ENCODE results near the gene ST3GAL6. TPM values are rescaled to one million over a fixed set of nuclear protein-coding genes. Genes with fewer than 3 reads are reported as not detected.

The ST3GAL6 gene
- total and polyA plus RNA-seq, 9 of the 15 experiments (the other 6 are each of a cell fraction or from before 2014, with no cell fraction given), result 0.14 TPM; not detected in 8

GRCh38 chr3:98793971-98794370 lies 30.8 kb downstream of the ST3GAL6 start (continued):
- no peak for TF ChIP-seq MGA (IDR thresholded peaks at IDR 0.05)
- no peak for TF ChIP-seq ZNF354B (CRISPR knock-in tag; IDR thresholded peaks at IDR 0.05)
- TF ChIP-seq WHSC1 (IDR thresholded peaks at IDR 0.05; ENCODE audit: low read length), result no peak
- TF ChIP-seq ASH1L (IDR thresholded peaks at IDR 0.05; ENCODE audit: borderline replicate concordance, low read depth, partially characterized antibody), result no peak
- no peak for TF ChIP-seq XRCC5 (IDR thresholded peaks at IDR 0.05; ENCODE audit: low read depth, low read length)
- TF ChIP-seq, protein P1, sequence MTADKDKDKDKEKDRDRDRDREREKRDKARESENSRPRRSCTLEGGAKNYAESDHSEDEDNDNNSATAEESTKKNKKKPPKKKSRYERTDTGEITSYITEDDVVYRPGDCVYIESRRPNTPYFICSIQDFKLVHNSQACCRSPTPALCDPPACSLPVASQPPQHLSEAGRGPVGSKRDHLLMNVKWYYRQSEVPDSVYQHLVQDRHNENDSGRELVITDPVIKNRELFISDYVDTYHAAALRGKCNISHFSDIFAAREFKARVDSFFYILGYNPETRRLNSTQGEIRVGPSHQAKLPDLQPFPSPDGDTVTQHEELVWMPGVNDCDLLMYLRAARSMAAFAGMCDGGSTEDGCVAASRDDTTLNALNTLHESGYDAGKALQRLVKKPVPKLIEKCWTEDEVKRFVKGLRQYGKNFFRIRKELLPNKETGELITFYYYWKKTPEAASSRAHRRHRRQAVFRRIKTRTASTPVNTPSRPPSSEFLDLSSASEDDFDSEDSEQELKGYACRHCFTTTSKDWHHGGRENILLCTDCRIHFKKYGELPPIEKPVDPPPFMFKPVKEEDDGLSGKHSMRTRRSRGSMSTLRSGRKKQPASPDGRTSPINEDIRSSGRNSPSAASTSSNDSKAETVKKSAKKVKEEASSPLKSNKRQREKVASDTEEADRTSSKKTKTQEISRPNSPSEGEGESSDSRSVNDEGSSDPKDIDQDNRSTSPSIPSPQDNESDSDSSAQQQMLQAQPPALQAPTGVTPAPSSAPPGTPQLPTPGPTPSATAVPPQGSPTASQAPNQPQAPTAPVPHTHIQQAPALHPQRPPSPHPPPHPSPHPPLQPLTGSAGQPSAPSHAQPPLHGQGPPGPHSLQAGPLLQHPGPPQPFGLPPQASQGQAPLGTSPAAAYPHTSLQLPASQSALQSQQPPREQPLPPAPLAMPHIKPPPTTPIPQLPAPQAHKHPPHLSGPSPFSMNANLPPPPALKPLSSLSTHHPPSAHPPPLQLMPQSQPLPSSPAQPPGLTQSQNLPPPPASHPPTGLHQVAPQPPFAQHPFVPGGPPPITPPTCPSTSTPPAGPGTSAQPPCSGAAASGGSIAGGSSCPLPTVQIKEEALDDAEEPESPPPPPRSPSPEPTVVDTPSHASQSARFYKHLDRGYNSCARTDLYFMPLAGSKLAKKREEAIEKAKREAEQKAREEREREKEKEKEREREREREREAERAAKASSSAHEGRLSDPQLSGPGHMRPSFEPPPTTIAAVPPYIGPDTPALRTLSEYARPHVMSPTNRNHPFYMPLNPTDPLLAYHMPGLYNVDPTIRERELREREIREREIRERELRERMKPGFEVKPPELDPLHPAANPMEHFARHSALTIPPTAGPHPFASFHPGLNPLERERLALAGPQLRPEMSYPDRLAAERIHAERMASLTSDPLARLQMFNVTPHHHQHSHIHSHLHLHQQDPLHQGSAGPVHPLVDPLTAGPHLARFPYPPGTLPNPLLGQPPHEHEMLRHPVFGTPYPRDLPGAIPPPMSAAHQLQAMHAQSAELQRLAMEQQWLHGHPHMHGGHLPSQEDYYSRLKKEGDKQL (CRISPR knock-in tag; IDR thresholded peaks at IDR 0.05; ENCODE audit: borderline replicate concordance), result no peak
- TF ChIP-seq, protein P2, sequence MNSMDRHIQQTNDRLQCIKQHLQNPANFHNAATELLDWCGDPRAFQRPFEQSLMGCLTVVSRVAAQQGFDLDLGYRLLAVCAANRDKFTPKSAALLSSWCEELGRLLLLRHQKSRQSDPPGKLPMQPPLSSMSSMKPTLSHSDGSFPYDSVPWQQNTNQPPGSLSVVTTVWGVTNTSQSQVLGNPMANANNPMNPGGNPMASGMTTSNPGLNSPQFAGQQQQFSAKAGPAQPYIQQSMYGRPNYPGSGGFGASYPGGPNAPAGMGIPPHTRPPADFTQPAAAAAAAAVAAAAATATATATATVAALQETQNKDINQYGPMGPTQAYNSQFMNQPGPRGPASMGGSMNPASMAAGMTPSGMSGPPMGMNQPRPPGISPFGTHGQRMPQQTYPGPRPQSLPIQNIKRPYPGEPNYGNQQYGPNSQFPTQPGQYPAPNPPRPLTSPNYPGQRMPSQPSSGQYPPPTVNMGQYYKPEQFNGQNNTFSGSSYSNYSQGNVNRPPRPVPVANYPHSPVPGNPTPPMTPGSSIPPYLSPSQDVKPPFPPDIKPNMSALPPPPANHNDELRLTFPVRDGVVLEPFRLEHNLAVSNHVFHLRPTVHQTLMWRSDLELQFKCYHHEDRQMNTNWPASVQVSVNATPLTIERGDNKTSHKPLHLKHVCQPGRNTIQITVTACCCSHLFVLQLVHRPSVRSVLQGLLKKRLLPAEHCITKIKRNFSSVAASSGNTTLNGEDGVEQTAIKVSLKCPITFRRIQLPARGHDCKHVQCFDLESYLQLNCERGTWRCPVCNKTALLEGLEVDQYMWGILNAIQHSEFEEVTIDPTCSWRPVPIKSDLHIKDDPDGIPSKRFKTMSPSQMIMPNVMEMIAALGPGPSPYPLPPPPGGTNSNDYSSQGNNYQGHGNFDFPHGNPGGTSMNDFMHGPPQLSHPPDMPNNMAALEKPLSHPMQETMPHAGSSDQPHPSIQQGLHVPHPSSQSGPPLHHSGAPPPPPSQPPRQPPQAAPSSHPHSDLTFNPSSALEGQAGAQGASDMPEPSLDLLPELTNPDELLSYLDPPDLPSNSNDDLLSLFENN (IDR thresholded peaks at IDR 0.05; ENCODE audit: low read depth in 2 of 2, low read length in 2 of 2), result no peak

Measured in K562 (cell line).